ENCODE measurements around the gene BRWD1.
"Not testable (repeated sequence)": the region's sequence is repeated elsewhere in the genome, so short reads cannot be mapped to it uniquely, and the experiment has no call there.

GRCh38 chr21:39157241-39157640 lies 156.2 kb downstream of the BRWD1 start:
- not testable (repeated sequence) for TF ChIP-seq CTCF, POLR2A (IDR thresholded peaks at IDR 0.05)
